DMS114 treated with DMSO at 0.1 percent for 48 hours (cell line): Measurements from ENCODE around the gene PLS1.
"Not testable (repeated sequence)": the region's sequence is repeated elsewhere in the genome, so short reads cannot be mapped to it uniquely, and the experiment has no call there.

Experiments used
- DNase-seq: peaks from one replicate; lab custom pipeline; 2025; ENCODE audit not compliant: unreplicated experiment; lab: John Stamatoyannopoulos, UW

Gene PLS1

GRCh38 chr3:142596726-142597088 lies 514 bp downstream of the PLS1 start:
- no peak for DNase-seq

- no peak for DNase-seq
Measured at GRCh38 chr3:142597906-142598305, 1.7 kb downstream of the PLS1 start.

- no peak for DNase-seq
Measured at GRCh38 chr3:142601713-142602112, 5.5 kb downstream of the PLS1 start.

GRCh38 chr3:142602619-142603385 lies 6.6 kb downstream of the PLS1 start:
- DNase-seq: no peak

GRCh38 chr3:142603386-142603705 lies 7.2 kb downstream of the PLS1 start:
- not testable (repeated sequence) for DNase-seq

DNA sequence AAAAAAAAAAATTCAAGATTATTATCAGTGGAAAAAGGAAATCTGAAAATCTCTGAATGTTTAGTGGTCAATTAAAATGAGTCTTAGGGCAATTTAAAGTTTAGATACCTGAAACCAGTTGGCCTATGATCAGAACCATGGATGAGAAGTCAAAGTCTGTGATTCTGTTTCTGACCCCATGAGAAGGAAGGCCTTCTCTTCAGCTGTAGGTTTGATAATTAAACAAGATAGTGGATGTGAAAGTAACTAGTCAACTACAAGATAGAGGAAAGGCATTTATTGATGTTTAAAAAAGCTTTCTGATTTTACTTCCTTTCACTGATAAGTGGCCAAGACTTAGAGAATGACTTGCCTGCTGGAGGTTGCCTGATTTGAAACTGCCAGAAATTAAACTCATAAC lies 8.7 kb downstream of the PLS1 start:
- no peak for DNase-seq

DNA sequence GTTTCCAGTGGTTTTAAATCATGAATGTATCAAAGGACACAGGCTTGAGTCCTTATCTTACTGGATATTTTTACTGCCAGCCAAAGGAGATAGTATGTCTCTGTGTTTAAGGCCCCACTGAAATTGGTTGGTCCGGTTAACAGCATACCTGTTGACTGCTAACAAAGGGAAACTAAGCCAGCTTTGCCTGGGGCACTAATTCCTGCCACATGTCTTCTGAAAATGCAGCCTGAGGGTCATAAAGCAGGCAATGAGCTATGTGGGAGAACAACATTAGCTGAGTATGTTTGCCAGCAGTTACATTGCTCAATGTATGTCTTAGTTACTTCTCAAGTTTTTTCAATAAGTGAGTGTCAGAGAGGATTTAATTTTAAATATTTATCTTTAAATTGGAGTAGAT lies 12.4 kb downstream of the PLS1 start:
- DNase-seq: no peak

DNA sequence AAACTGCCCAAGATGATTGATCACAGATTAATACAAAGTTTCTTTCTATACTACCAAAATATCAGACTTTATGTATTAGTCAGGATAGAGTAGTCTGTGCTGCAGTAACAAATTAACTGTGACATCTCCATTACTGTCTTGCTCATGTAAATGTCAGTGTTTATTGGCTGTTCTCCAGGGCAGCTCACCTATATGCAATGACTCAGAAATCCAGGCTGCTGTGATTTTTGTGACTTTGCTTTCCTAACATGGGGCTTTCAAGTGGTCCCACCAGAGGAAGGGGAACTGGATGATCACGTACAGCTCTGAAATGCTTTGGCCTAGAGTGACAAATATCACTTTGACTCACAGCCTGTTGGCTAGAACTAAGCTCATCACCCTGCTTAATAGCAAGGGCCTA lies 12.9 kb downstream of the PLS1 start:
- DNase-seq: no peak

DNA sequence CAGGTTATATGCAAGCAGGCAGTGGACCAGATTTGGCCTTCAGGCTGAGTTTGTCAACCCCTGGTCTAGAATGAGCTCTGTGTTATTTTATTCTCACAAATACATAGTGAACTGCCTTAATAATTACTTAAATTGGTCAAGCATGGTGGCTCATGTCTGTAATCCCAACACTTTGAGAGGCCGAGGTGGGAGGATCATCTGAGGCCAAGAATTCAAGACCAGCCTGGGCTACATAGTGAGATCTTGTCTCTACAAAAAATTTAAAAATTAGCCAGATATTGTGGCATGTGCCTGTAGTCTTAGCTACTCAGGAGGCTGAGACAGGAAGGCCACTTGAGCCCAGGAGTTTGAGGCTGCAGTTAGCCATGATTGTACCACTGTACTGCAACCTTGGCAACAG lies 15.0 kb downstream of the PLS1 start:
- DNase-seq: no peak

- no peak for DNase-seq
Measured at GRCh38 chr3:142613491-142613890, 17.3 kb downstream of the PLS1 start.

GRCh38 chr3:142614059-142614626 lies 17.9 kb downstream of the PLS1 start:
- DNase-seq: no peak

- no peak for DNase-seq
Measured at GRCh38 chr3:142615171-142615570, 19.0 kb downstream of the PLS1 start.

DNA sequence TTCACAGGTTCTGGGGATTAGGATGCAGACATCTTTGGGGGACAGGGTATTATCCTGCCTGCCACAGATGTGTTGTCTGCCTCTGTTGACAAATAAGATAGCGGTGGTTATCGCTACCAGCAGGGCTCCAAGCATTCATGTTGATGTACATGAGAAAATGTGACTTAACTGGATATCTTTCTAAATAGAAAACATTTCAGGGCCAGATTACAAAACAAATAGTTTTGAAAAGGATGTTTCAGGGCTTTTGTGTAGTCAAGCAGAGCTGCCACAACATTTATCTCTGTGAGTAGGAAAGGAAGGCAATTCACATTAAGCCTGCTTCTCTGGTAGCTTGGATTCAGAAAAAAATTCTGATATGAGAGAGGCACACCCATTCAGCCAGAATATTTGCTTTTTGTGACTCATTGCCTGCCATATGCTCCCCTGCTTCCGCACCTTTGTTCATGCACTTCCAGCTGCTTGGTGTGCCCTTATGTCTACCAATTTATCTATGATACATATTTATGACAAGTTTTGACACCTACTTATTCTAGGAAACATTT lies 22.8 kb downstream of the PLS1 start:
- DNase-seq: no peak

DNA sequence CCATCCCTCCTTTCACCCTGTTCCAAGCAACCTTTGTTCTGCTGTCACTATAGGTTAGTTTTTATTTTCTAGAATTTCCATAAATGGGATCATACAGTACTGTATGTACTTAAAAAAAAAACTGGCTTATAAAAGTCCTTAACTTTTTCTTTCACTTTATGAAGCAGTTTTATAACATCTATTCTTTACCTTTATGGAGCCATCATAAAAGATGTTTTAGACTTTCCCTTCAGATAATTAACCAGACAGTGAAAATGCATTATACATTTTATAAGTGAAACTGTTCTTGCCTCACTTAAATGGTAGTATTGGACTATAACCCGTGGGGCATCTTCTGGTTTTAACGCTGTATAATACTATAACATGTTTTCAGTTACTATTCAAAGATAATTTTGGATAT lies 26.2 kb downstream of the PLS1 start:
- no peak for DNase-seq

- DNase-seq: no peak
Measured at GRCh38 chr3:142623194-142623593, 27.0 kb downstream of the PLS1 start.

DNA sequence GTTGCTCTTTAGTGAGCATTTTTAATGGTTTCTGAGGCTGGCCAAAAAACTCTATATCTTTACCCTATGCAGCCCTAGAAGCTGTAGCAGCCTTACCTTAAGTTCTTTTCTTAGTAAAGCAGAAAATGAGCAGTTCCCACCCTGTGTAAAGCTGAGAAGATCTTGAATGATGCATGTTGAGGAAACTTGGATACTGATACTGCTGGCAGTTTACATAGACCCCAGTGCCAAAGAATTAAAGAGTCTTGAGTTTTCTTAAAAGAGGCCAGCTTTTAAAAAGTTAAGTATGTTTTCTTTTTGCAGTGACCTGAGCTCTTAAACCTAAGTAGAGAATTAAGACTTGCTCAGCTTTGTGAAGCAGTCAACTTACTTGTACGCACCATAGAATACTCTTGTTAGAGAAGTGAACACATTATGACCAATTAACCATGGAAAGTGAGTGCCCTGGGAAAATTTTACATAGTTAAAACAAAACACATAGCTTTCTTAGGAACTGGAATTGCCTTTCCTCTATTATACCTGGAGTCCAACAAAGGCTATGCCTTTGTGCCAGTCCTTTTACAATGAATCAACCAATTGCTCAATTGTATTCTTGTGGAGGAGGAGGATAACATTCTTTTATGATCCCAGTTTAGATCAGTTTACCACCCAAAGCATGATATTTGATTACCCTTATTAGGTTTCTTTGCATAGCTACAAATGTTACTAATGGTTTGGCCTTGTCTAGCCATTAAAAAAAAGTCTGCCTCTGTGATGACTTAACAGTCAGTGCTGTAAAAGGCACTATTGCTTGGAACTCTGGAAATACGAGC lies 28.4 kb downstream of the PLS1 start:
- no peak for DNase-seq

GRCh38 chr3:142625153-142625440 lies 28.9 kb downstream of the PLS1 start:
- DNase-seq: no peak

DNA sequence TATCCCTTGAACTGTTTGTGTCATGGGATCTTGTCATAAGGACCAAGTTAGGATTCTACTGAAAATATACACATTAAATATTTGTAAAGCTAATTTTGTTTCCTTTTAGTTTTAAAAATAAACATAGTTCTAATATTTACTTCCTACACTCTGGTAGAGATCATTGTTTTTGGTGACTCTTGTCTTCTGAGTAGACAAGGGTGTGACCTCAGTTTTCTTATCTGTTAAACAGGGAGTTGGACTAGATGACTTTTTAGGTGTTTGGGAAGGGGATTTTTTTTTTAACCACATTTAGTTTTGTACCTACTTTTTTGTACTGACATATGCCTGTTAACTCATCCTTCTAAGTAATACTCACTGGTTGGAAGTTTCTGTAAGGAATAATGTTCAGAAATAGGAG lies 30.8 kb downstream of the PLS1 start:
- DNase-seq: no peak

GRCh38 chr3:142628801-142629200 lies 32.6 kb downstream of the PLS1 start:
- DNase-seq: no peak

DNA sequence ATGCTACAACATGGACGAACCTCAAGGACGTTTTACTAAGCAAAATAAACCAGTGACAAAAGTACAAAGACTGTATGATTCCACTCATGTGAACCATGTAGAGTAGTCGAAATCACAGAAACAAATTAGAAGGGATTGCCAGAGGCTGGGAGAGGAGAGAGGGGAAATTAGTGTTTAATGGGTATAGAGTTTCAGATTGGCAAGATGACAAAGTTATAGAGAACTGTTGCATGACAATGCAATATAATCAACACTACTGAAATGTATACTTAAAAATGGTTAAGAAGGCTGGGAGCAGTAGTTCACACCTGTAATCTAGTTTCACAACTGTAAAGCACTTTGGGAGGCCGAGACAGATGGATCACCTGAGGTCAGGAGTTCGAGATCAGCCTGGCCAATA lies 36.9 kb downstream of the PLS1 start:
- no peak for DNase-seq

- DNase-seq: no peak
Measured at GRCh38 chr3:142636050-142636449, 39.9 kb downstream of the PLS1 start.

- no peak for DNase-seq
Measured at GRCh38 chr3:142636664-142637063, 40.5 kb downstream of the PLS1 start.
